Mesenchymal stem cell (in vitro differentiated cells and primary cell): Measurements from ENCODE around the gene SPEG.

ENCODE experiments used
- DNase-seq: peaks from one replicate; pipeline ENCODE4 v3.0.0-alpha.2; 2013
- H2AFZ ChIP-seq: one replicate; pipeline ENCODE4 v1.6.1; 2013; ENCODE audit warnings: low read depth, mild to moderate bottlenecking, control low read depth, inconsistent platforms, low read length, moderate library complexity
- H2AK5ac ChIP-seq: 2 replicates; pipeline ENCODE4 v1.6.1; 2013; ENCODE audit warnings: low read length, moderate library complexity, mild to moderate bottlenecking, inconsistent platforms; ENCODE audit not compliant: severe bottlenecking
- H2BK120ac ChIP-seq: one replicate; pipeline ENCODE4 v1.6.1; 2013; ENCODE audit warnings: low read depth, mild to moderate bottlenecking, inconsistent platforms, low read length, moderate library complexity
- H2BK12ac ChIP-seq, 2 experiments: one replicate each; pipeline ENCODE4 v1.6.1; 2013; ENCODE audit warnings: inconsistent platforms in 2 of 2, low read length in 2 of 2, mild to moderate bottlenecking in 2 of 2, moderate library complexity in 2 of 2, control low read depth in 1 of 2
- H2BK15ac ChIP-seq: one replicate; pipeline ENCODE4 v1.6.1; 2013; ENCODE audit warnings: mild to moderate bottlenecking, low read depth, inconsistent platforms; ENCODE audit not compliant: poor library complexity, severe bottlenecking
- H2BK5ac ChIP-seq: 2 replicates; pipeline ENCODE4 v1.6.1; 2013; ENCODE audit warnings: low read depth, mild to moderate bottlenecking, low read length, control low read depth, inconsistent platforms; ENCODE audit not compliant: poor library complexity, severe bottlenecking
- H3K14ac ChIP-seq, 2 experiments: one replicate each; pipeline ENCODE4 v1.6.1; 2013; ENCODE audit warnings: inconsistent platforms in 2 of 2, low read length in 2 of 2, control low read depth in 1 of 2, mild to moderate bottlenecking in 1 of 2, moderate library complexity in 1 of 2
- H3K18ac ChIP-seq, 2 experiments: one replicate each; pipeline ENCODE4 v1.6.1; 2013; ENCODE audit warnings: inconsistent platforms in 2 of 2, low read length in 2 of 2, control low read depth in 1 of 2, low read depth in 1 of 2, mild to moderate bottlenecking in 1 of 2
- H3K23ac ChIP-seq, 2 experiments: one replicate each; pipeline ENCODE4 v1.6.1; 2013; ENCODE audit warnings: inconsistent platforms in 2 of 2, low read length in 2 of 2, mild to moderate bottlenecking in 2 of 2, moderate library complexity in 2 of 2, control low read depth in 1 of 2
- H3K27ac ChIP-seq: 2 replicates; pipeline ENCODE4 v1.5.1; 2013; ENCODE audit warnings: mild to moderate bottlenecking, moderate library complexity, low read length, control low read depth, inconsistent platforms; ENCODE audit not compliant: poor library complexity, severe bottlenecking
- H3K27me3 ChIP-seq, 2 experiments: 2 replicates each; pipeline versions ENCODE4 v1.6.1 to v1.7.0; 2013; ENCODE audit warnings: low read length in 2 of 2, mild to moderate bottlenecking in 2 of 2, moderate library complexity in 2 of 2, control low read depth in 1 of 2, inconsistent platforms in 1 of 2; ENCODE audit not compliant: control insufficient read depth in 1 of 2, insufficient read depth in 1 of 2
- H3K36me3 ChIP-seq, 2 experiments: 2 replicates each; pipeline versions ENCODE4 v1.6.1 to v1.7.0; 2013; ENCODE audit warnings: low read length in 2 of 2, control low read depth in 1 of 2, inconsistent platforms in 1 of 2, low read depth in 1 of 2, mild to moderate bottlenecking in 1 of 2; ENCODE audit not compliant: insufficient read depth in 2 of 2, control insufficient read depth in 1 of 2
- H3K4ac ChIP-seq, 2 experiments: one replicate each; pipeline ENCODE4 v1.6.1; 2013; ENCODE audit warnings: inconsistent platforms in 2 of 2, low read length in 2 of 2, mild to moderate bottlenecking in 2 of 2, moderate library complexity in 2 of 2, control low read depth in 1 of 2, low read depth in 1 of 2
- H3K4me1 ChIP-seq: 2 replicates; pipeline ENCODE4 v1.6.1; 2013; ENCODE audit warnings: low read depth, low read length, control low read depth; ENCODE audit not compliant: control insufficient read depth, insufficient read depth
- H3K4me2 ChIP-seq: 2 replicates; pipeline ENCODE4 v1.6.1; 2013; ENCODE audit warnings: low read length, mild to moderate bottlenecking, inconsistent platforms; ENCODE audit not compliant: poor library complexity, severe bottlenecking
- H3K4me3 ChIP-seq, 2 experiments: 2 replicates each; pipeline versions ENCODE4 v1.5.1 to v1.7.0; 2013; ENCODE audit warnings: low read length in 2 of 2, mild to moderate bottlenecking in 2 of 2, control low read depth in 1 of 2, low read depth in 1 of 2; ENCODE audit not compliant: insufficient read depth in 1 of 2
- H3K79me1 ChIP-seq: replicated peaks from 2 replicates; pipeline ENCODE4 v1.6.1; 2013; ENCODE audit warnings: mild to moderate bottlenecking, control low read depth, low read length, inconsistent platforms; ENCODE audit not compliant: poor library complexity, severe bottlenecking
- H3K9ac ChIP-seq: 2 replicates; pipeline ENCODE4 v1.7.0; 2013; ENCODE audit warnings: mild to moderate bottlenecking, low read length, moderate library complexity
- H3K9me3 ChIP-seq: 2 replicates; pipeline ENCODE4 v1.7.0; 2013; ENCODE audit warnings: mild to moderate bottlenecking, low read length; ENCODE audit not compliant: control insufficient read depth
- H4K8ac ChIP-seq: one replicate; pipeline ENCODE4 v1.6.1; 2013; ENCODE audit warnings: inconsistent platforms, mild to moderate bottlenecking, low read length, moderate library complexity
- H4K91ac ChIP-seq: one replicate; pipeline ENCODE4 v1.6.1; 2013; ENCODE audit warnings: mild to moderate bottlenecking, low read length, inconsistent platforms
- WGBS: methylation state at CpG from one replicate; pipeline ENCODE4 v1.1.7; 2013; ENCODE audit warnings: mixed read lengths; 5-methylcytosine and 5-hydroxymethylcytosine counted together

The SPEG gene

DNA sequence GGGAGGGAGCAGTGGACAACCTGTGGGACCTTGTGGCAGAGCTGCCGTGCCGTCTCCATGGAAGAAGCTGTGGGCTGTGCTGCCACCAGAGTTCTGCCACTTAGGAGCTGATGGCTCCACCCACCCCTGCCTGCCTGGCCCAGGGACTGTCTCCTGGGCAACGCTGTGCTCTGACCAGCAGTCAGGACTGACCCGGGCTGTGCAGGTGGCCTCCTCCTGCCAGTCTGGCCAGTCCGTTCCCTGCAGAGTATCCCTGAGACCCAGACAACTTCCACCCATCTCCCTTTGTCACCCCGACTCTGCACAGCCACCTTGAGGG lies 92.4 kb downstream of the SPEG start:
- H3K23ac ChIP-seq, result no peak overlapping the region
- peaks cover 12% of the 10 kb centered on the region for H3K4me1 ChIP-seq
- no peak overlapping the region for H2AK5ac ChIP-seq
- no peak overlapping the region for H3K4me3 ChIP-seq
- H4K8ac ChIP-seq, result no peak overlapping the region
- H3K4me2 ChIP-seq, result no peak overlapping the region
- H3K79me1 ChIP-seq, result no peaks in the 10 kb centered on the region
- no peak overlapping the region for H2BK5ac ChIP-seq
- WGBS, result 69% methylated on average over 6 of the region's 6 CpGs
- H2AFZ ChIP-seq, result no peak overlapping the region
- H3K4ac ChIP-seq, result no peak overlapping the region
- H3K36me3 ChIP-seq, result no peaks in the 10 kb centered on the region
- H3K14ac ChIP-seq, result peak overlapping the region in 1 of 2 experiments; percentile 3
- H2BK120ac ChIP-seq, result no peak overlapping the region
- H3K27ac ChIP-seq, result no peak overlapping the region
- no peak for DNase-seq
- no peak overlapping the region for H2BK15ac ChIP-seq
- H3K9me3 ChIP-seq, result no peaks in the 10 kb centered on the region
- H3K27me3 ChIP-seq, result peaks cover 46 to 60% of the 10 kb centered on the region in 2 experiments
- no peak overlapping the region for H2BK12ac ChIP-seq
- no peak overlapping the region for H4K91ac ChIP-seq
- no peak overlapping the region for H3K18ac ChIP-seq
- H3K9ac ChIP-seq, result no peak overlapping the region

DNA sequence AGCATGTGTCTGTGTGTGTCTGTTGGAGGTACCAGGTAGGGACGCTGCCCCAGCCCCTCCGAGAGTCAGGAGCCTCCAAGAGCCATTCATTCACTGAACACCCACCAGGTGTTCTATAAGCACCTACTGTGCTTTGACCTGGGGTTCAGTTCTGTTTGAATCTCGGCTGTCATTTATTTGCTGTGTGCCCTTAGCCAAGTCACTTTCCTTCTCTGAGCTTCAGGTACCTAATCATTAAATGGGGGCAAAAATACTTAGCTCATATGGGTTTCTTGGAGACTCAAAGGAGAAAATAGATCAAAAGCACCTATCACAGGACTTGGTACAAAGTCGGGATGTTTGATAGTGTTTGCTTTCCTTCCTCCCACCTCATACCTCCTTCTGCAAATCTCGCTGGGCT lies 92.8 kb downstream of the SPEG start:
- no peak for DNase-seq
- Histone ChIP-seq H3K79me1 (no peaks in the 10 kb centered on the region), H4K8ac (no peak overlapping the region), H3K4me3 (no peak overlapping the region), H3K18ac (no peak overlapping the region), H3K4ac (no peak overlapping the region), H3K9ac (no peak overlapping the region), H3K23ac (no peak overlapping the region), H2AK5ac (no peak overlapping the region), H3K4me1 (peaks cover 9% of the 10 kb centered on the region), H3K4me2 (no peak overlapping the region), H3K27me3 (peaks cover 46 to 65% of the 10 kb centered on the region in 2 experiments), H2BK120ac (no peak overlapping the region), H4K91ac (no peak overlapping the region), H2BK12ac (no peak overlapping the region), H3K36me3 (no peaks in the 10 kb centered on the region), H3K9me3 (no peaks in the 10 kb centered on the region), H3K14ac (no peak overlapping the region), H3K27ac (no peak overlapping the region), H2BK15ac (no peak overlapping the region), H2AFZ (no peak overlapping the region), H2BK5ac (no peak overlapping the region)
- 84% methylated on average over 5 of the region's 5 CpGs for WGBS

DNA sequence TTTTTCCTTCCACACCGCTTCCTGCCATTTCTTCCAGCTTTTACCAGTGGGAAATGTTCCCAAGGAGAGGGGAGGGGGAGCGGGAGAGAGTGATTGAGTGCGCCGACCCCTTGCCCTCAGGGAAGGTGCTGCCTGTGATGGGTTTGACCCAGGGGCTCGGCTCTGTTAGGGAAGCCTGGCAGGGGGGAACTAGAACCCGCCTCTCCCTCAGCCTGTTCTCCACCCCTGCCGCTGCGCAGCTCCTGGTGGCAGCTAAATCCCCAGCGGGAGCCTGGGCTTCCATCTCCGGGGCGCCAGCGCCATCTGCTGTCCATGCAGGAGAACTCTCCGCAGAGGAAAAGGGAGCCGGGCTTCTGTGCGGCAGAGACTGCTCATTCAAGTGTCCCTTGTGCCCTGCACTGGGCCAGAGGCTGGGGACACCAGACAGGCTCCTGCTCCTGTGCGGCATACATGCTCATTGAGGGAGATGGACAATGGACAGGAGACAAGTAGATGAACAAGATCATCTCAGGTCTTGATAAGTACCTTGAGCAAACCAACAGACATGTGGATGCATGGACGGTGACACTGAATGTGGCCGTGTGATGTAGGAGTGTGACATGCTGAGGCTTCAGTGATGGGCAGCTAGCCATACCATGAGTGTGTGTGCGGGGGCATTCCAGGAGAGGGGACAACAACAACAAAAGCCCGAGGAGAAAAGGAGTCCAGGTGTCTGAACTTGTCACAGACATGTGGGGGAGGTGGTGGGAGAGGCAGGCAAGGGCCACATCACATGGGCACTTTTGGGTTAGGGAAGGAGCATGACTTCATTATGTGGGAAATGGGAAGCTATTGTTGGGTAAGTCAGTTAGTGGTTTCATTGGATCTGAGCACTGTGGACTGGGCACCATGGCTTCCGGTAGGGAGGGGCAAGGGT lies 95.7 kb downstream of the SPEG start:
- Histone ChIP-seq H2BK15ac (no peak overlapping the region), H3K4ac (no peak overlapping the region), H3K4me1 (no peaks in the 10 kb centered on the region), H3K79me1 (no peaks in the 10 kb centered on the region), H3K27ac (no peak overlapping the region), H3K36me3 (no peaks in the 10 kb centered on the region), H3K9me3 (no peaks in the 10 kb centered on the region), H4K8ac (no peak overlapping the region), H2AK5ac (no peak overlapping the region), H2BK5ac (no peak overlapping the region), H4K91ac (no peak overlapping the region), H2BK12ac (peak overlapping the region in 1 of 2 experiments; percentile 33), H3K14ac (no peak overlapping the region), H2BK120ac (no peak overlapping the region), H3K27me3 (peaks cover 52 to 64% of the 10 kb centered on the region in 2 experiments), H3K18ac (peak overlapping the region in 1 of 2 experiments; percentile 21), H3K23ac (no peak overlapping the region), H2AFZ (no peak overlapping the region), H3K9ac (peak overlapping the region; percentile 61), H3K4me3 (peak overlapping the region in 1 of 2 experiments; percentile 70), H3K4me2 (peak overlapping the region; percentile 57)
- WGBS, result 14% methylated on average over 20 of the region's 21 CpGs
- peak; percentile 82 for DNase-seq

DNA sequence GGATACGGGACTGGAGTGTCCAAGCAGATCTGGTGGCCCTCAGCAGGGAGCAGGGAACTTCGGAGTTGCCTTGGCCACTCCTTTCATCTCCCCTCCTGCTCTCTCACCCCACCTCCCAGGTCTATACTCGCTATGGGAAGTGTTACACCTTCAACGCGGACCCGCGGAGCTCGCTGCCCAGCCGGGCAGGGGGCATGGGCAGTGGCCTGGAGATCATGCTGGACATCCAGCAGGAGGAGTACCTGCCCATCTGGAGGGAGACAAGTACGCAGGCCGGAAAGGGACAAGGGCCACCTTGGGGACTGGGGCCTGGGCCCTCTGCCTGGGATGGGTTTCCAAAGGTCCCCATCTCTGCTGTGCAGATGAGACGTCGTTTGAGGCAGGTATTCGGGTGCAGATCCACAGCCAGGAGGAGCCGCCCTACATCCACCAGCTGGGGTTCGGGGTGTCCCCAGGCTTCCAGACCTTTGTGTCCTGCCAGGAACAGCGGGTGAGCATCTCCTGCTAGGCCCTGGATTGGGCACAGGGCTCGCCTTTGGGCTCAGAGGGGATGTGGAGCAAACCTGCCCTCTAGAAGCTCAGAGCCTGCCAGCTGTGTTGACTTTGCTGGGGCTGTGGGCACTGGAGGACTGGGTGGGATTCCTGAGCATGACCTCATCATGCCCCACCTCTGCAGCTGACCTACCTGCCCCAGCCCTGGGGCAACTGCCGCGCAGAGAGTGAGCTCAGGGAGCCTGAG lies 97.2 kb downstream of the SPEG start:
- Histone ChIP-seq H3K4ac (no peak overlapping the region), H2AK5ac (no peak overlapping the region), H3K23ac (no peak overlapping the region), H3K27ac (no peak overlapping the region), H3K79me1 (no peaks in the 10 kb centered on the region), H2BK15ac (no peak overlapping the region), H3K9me3 (no peaks in the 10 kb centered on the region), H3K27me3 (peaks cover 45 to 53% of the 10 kb centered on the region in 2 experiments), H4K91ac (no peak overlapping the region), H2BK12ac (no peak overlapping the region), H4K8ac (no peak overlapping the region), H3K4me2 (no peak overlapping the region), H2BK120ac (no peak overlapping the region), H3K4me1 (peaks cover 3% of the 10 kb centered on the region), H3K14ac (peak overlapping the region in 1 of 2 experiments; percentile 38), H3K36me3 (no peaks in the 10 kb centered on the region), H3K18ac (no peak overlapping the region), H2AFZ (no peak overlapping the region), H3K4me3 (no peak overlapping the region), H2BK5ac (no peak overlapping the region), H3K9ac (no peak overlapping the region)
- no peak for DNase-seq
- 80% methylated on average over 20 of the region's 20 CpGs for WGBS
